Heart left ventricle (tissue), 13 donors: ENCODE data around the gene SHF.

Source experiments
- POLR2A ChIP-seq, 2 donors: fragments of 450-650 bp; IDR thresholded peaks; one replicate each; pipeline ENCODE4 v1.6.1; 2017; ENCODE audit warnings: antibody characterized with exemption in 2 of 2, mild to moderate bottlenecking in 2 of 2, moderate library complexity in 2 of 2
- TF ChIP-seq, protein P1 (sequence below), 12 donors: fragments of 200-600 bp; sonication (generic) in 4 of 12; IDR thresholded peaks; one replicate each; pipeline versions ENCODE4 v1.5.0 to v1.8.0; 2018 to 2022; ENCODE audit warnings: antibody characterized with exemption in 12 of 12, mild to moderate bottlenecking in 5 of 12
- donor health status: ischemic (EF 13 %, LVEDD 7.1; RV severe dilation, severe dysfunction).
- donor health status: DM: no; HTN: yes; CAD: no.
- donor health status: DM: no; HTN: no; CAD: no.
- donor health status: ischemic (EF 25% LVEDD 6.9; RV normal size, moderate dysfunction).
- donor health status: ischemic (EF 25% LVEDD 5.7; RV mildly dilated, moderate dysfunction).
- donor health status: ischemic (EF 35%, LVEDD 5.7; RV mildly dilated, moderate dysfunction).
- donor health status: nonischemic (EF 11% LVEDD 7.7; RV severe dilation, severe dysfunction).
- donor health status: DM: yes; HTN: yes; CAD: no.
- donor health status: PGD.
- donor health status: ischemic (EF 29% LVEDD 5.4; RV normal size, mild dysfunction).
- donor health status: nonischemic (EF 23%, LVEDD 6.1; RV moderate dilation, normal function).

DNA sequence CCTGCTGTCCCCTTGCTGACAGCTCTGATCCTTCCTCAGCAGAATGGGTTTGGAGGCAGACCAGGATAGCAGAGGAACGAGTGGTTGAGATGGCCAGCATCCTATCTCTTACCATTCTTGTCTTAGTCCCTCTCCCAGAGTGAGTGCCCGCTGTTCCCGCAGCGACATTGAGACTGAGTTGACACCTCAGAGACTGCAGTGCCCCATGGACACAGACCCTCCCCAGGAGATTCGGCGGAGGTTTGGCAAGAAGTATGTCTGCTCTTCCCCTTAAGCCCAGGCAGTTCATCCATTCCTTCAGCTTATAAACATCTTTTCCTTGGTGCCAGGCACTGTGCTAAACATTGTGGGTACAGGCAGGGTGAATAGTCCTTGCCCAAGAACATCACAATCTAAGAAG is 36.8 kb downstream of the SHF start:
- TF ChIP-seq, protein P1, sequence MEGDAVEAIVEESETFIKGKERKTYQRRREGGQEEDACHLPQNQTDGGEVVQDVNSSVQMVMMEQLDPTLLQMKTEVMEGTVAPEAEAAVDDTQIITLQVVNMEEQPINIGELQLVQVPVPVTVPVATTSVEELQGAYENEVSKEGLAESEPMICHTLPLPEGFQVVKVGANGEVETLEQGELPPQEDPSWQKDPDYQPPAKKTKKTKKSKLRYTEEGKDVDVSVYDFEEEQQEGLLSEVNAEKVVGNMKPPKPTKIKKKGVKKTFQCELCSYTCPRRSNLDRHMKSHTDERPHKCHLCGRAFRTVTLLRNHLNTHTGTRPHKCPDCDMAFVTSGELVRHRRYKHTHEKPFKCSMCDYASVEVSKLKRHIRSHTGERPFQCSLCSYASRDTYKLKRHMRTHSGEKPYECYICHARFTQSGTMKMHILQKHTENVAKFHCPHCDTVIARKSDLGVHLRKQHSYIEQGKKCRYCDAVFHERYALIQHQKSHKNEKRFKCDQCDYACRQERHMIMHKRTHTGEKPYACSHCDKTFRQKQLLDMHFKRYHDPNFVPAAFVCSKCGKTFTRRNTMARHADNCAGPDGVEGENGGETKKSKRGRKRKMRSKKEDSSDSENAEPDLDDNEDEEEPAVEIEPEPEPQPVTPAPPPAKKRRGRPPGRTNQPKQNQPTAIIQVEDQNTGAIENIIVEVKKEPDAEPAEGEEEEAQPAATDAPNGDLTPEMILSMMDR (IDR thresholded peaks at IDR 0.05), result no peak
- TF ChIP-seq POLR2A (IDR thresholded peaks at IDR 0.05), result no peak
